Measurements from ENCODE around the gene RAB25. TPM values are rescaled to one million over a fixed set of nuclear protein-coding genes. Genes with fewer than 3 reads are reported as not detected.
"Not testable (repeated sequence)": the region's sequence is repeated elsewhere in the genome, so short reads cannot be mapped to it uniquely, and the experiment has no call there.

Gene RAB25
- total RNA-seq, 1 donor from 2014 or later, result not detected

- intact Hi-C loops (cut with micrococcal nuclease), result loop anchor here (1.0 to 10.0 kb wide), 7 partner anchors 33 to 690 kb away; partner anchors contain the start of genes ARHGEF2, CCT3, GON4L and KHDC4
These were observed 6.3 kb upstream of the RAB25 start, which contains the start of gene LAMTOR2 for GRCh38 chr1:156054500-156055280. Gene LAMTOR2, plus strand, starts transcription at chr1:156054782. Its CDS starts 108 bp downstream, at chr1:156054890.

GRCh38 chr1:156055281-156056048 lies 5.5 kb upstream of the RAB25 start:
- intact Hi-C loops (cut with micrococcal nuclease), result loop anchor here (2.0 to 10.0 kb wide), 2 partner anchors 227 to 689 kb away; partner anchors contain the start of genes MRPL24 and SMG5

- intact Hi-C loops (cut with micrococcal nuclease), result loop anchor here (10.0 kb wide), 1 partner anchor 688 kb away; the partner anchor contains the start of gene MRPL24
These were observed 4.6 kb upstream of the RAB25 start for GRCh38 chr1:156056326-156056849.

GRCh38 chr1:156062189-156062588 lies 1.2 kb downstream of the RAB25 start:
- intact Hi-C loops (cut with micrococcal nuclease), result no loop called here

GRCh38 chr1:156063997-156064285 lies 3.0 kb downstream of the RAB25 start:
- intact Hi-C loops (cut with micrococcal nuclease), result no loop called here

GRCh38 chr1:156064615-156065014 lies 3.7 kb downstream of the RAB25 start:
- intact Hi-C loops (cut with micrococcal nuclease), result no loop called here

GRCh38 chr1:156065212-156065611 lies 4.3 kb downstream of the RAB25 start:
- intact Hi-C loops (cut with micrococcal nuclease), result no loop called here

- intact Hi-C loops (cut with micrococcal nuclease), result loop anchor here (2.0 kb wide), 1 partner anchor 127 kb away; no protein-coding TSS in a partner anchor
These were observed 4.9 kb downstream of the RAB25 start for GRCh38 chr1:156065871-156066270.

- intact Hi-C loops (cut with micrococcal nuclease), result loop anchor here (2.0 kb wide), 1 partner anchor 128 kb away; no protein-coding TSS in a partner anchor
These were observed 6.3 kb downstream of the RAB25 start for GRCh38 chr1:156067262-156067661.

- intact Hi-C loops (cut with micrococcal nuclease), result no loop called here
These were observed 8.8 kb downstream of the RAB25 start for GRCh38 chr1:156069490-156070455.

GRCh38 chr1:156070548-156070947 lies 9.6 kb downstream of the RAB25 start:
- intact Hi-C loops (cut with micrococcal nuclease), result no loop called here

GRCh38 chr1:156071332-156071816 lies 10.4 kb downstream of the RAB25 start:
- intact Hi-C loops (cut with micrococcal nuclease), result not testable (repeated sequence)

- intact Hi-C loops (cut with micrococcal nuclease), result no loop called here
These were observed 11.3 kb downstream of the RAB25 start for GRCh38 chr1:156072251-156072650.

GRCh38 chr1:156073110-156073687 lies 12.2 kb downstream of the RAB25 start:
- intact Hi-C loops (cut with micrococcal nuclease), result no loop called here

- intact Hi-C loops (cut with micrococcal nuclease), result no loop called here
These were observed 12.8 kb downstream of the RAB25 start for GRCh38 chr1:156073740-156074139.

GRCh38 chr1:156074661-156075060 lies 13.7 kb downstream of the RAB25 start:
- intact Hi-C loops (cut with micrococcal nuclease), result no loop called here

GRCh38 chr1:156075162-156075561 lies 14.2 kb downstream of the RAB25 start:
- intact Hi-C loops (cut with micrococcal nuclease), result no loop called here

- intact Hi-C loops (cut with micrococcal nuclease), result no loop called here
These were observed 14.8 kb downstream of the RAB25 start for GRCh38 chr1:156075775-156076204.

GRCh38 chr1:156076609-156077429 lies 15.9 kb downstream of the RAB25 start:
- intact Hi-C loops (cut with micrococcal nuclease), result no loop called here

All from T-helper 2 cell treated with Interferon-gamma antibody and Interleukin-4, amounts not matched to agents 100 ng/mL and 5 ng/mL, for 36 hours (primary cell).